HUES64 (cell line): ENCODE results near the gene SOX10.

Experiments used
- H3K27ac ChIP-seq: 2 replicates; pipeline ENCODE4 v1.7.0; 2013; ENCODE audit warnings: low read depth, low read length, inconsistent platforms
- H3K27me3 ChIP-seq: 2 replicates; pipeline ENCODE4 v1.6.1; 2013; ENCODE audit warnings: mild to moderate bottlenecking, low read length; ENCODE audit not compliant: insufficient read depth
- H3K36me3 ChIP-seq: 2 replicates; pipeline ENCODE4 v1.6.1; 2013; ENCODE audit warnings: mild to moderate bottlenecking, low read length; ENCODE audit not compliant: insufficient read depth
- H3K4me1 ChIP-seq: 2 replicates; pipeline ENCODE4 v1.6.1; 2013; ENCODE audit warnings: mild to moderate bottlenecking, low read length, moderate library complexity; ENCODE audit not compliant: insufficient read depth
- H3K4me3 ChIP-seq: 2 replicates; pipeline ENCODE4 v1.5.1; 2013; ENCODE audit warnings: mild to moderate bottlenecking, low read length, moderate library complexity
- H3K9ac ChIP-seq: 2 replicates; pipeline ENCODE4 v1.6.1; 2013; ENCODE audit warnings: mild to moderate bottlenecking, low read depth, low read length
- H3K9me3 ChIP-seq: 2 replicates; pipeline ENCODE4 v1.6.1; 2013; ENCODE audit warnings: low read depth, low read length; ENCODE audit not compliant: insufficient read depth
- WGBS: fragments of 150-250, 120-280 bp; methylation state at CpG from one replicate; pipeline ENCODE4 v1.1.7; 2013; ENCODE audit warnings: missing lambda C conversion rate; 5-methylcytosine and 5-hydroxymethylcytosine counted together

Gene SOX10

DNA sequence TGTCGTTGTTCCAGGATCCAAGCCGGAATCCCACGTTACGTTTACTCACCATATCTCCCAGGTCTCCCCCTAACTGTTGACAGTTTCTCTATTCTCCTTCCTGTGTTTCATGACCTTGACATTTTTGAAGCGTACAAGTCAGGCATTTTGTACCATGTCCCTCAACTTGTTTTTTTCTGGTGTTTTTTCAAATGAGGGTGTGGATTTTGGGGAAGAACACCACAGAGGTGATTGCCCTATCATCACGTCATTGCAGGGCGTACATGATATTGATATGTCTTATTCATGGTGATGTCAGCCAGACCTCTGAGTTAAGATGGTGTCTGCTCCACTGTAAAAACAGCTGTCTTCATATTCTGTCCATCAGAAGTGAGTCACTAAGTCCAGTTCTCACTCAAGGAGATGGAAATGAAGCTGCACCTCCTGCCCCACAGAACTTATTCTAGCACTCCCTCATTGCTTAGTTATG, 28.3 kb upstream of the SOX10 start:
- H3K27me3 ChIP-seq = no peaks in the 10 kb centered on the region

DNA sequence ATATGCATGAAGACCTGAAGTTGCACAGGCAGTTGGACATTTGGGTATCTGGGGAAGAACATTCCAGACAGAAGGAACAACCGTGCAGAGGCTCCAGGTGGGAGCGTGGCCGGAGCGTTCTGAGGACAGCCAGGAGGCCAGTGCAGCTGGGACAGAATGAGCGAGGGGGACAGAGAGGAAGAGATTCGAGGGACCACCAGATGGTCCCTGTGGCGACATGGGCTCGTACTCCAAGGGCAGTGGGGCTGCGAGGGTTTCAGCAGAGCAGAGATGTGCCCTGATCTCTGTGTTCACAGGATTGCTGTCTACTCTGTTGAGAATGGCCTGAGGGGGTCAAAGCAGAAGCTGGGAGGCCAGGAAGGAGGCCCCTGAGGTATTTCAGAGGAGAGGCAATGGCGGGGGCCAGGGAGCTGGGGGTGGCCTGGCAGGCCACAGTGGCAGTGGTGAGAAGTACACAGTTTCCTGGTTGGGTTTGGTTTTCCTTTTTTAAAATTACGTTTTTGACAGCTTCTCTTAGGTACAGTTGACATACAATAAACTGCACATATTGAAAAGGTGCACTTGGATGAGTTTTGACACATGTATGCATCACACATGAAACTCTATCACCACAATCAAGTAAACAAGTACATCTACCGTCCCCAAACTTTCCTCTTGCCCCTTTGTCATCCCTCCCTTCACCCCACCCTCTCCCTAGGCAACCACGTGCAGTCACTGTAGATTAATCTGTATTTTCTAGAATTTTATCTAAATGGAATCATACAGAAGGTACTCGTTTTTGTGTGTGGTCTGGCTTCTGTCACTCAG, 24.8 kb upstream of the SOX10 start:
- WGBS = 82% methylated on average over 14 of the region's 14 CpGs
- H3K36me3 ChIP-seq = no peaks in the 10 kb centered on the region
- no peak overlapping the region for H3K27ac ChIP-seq
- H3K27me3 ChIP-seq = no peaks in the 10 kb centered on the region
- H3K4me1 ChIP-seq = no peaks in the 10 kb centered on the region
- H3K4me3 ChIP-seq = no peak overlapping the region
- no peak overlapping the region for H3K9ac ChIP-seq
- no peaks in the 10 kb centered on the region for H3K9me3 ChIP-seq

More for the DNA sequence above, 28.3 kb upstream of the SOX10 start:
- H3K9ac ChIP-seq = no peak overlapping the region
- H3K4me1 ChIP-seq = 0 out of 2 replicates have a peak, but pooled peaks cover 3% of the 10 kb centered on the region
- no peaks in the 10 kb centered on the region for H3K36me3 ChIP-seq
- H3K9me3 ChIP-seq = no peaks in the 10 kb centered on the region
- H3K4me3 ChIP-seq = no peak overlapping the region
- H3K27ac ChIP-seq = no peak overlapping the region
- WGBS = 94% methylated on average over 7 of the region's 7 CpGs

DNA sequence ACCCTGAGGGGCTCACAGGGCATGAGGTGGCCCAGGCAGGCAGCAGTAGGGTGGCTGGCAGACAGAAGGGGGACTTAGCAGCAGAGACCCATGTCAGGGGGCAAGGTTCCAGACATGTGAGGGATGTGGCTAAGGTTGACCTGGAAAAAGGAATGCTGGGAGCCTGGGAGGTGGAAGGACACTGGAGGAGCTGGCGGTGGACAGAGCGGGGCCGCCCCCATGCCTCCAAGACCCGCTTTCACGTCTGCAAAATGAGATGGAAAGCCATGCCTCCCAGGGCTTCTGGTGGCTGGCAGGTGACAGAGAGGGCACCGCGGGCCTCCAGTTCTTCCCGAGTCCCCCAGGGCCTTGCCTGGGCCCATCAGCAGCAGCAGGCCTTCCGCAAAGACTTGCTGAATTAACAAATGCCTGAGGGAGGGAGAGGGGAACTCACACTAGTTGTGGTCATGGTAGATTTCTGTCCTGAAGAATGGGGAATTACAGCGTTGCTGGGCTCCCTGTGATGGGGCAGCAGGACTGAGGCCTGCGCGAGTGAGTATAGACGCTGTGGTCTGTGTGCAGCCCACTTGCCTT, 23.1 kb upstream of the SOX10 start:
- 84% methylated on average over 13 of the region's 13 CpGs for WGBS
- Histone ChIP-seq H3K27me3 (no peaks in the 10 kb centered on the region), H3K27ac (no peak overlapping the region), H3K36me3 (no peaks in the 10 kb centered on the region), H3K4me3 (no peak overlapping the region), H3K9ac (no peak overlapping the region), H3K9me3 (no peaks in the 10 kb centered on the region), H3K4me1 (no peaks in the 10 kb centered on the region)

DNA sequence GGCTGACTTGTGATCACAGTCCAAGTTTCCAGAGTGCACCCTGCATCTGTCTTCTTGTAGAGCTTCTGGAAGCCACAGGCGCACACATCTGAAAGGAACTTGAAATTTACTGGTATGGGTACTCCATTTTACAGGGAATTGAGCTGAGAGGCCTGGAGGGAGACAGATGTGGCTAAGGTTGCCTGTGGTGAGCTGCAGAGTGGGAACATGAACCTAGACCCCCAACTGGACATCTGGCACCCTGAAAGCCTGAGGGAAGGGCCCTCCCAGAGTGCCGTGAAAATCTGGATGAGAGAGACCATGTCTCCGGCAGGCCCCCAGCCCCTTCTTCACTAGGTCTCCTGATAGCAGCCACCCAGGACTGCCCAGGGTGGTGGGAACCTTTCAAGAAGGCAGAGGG, 22.6 kb upstream of the SOX10 start:
- 91% methylated on average over 3 of the region's 3 CpGs for WGBS
- Histone ChIP-seq H3K4me3 (no peak overlapping the region), H3K4me1 (no peaks in the 10 kb centered on the region), H3K9ac (no peak overlapping the region), H3K27ac (no peak overlapping the region), H3K9me3 (no peaks in the 10 kb centered on the region), H3K27me3 (no peaks in the 10 kb centered on the region), H3K36me3 (no peaks in the 10 kb centered on the region)

DNA sequence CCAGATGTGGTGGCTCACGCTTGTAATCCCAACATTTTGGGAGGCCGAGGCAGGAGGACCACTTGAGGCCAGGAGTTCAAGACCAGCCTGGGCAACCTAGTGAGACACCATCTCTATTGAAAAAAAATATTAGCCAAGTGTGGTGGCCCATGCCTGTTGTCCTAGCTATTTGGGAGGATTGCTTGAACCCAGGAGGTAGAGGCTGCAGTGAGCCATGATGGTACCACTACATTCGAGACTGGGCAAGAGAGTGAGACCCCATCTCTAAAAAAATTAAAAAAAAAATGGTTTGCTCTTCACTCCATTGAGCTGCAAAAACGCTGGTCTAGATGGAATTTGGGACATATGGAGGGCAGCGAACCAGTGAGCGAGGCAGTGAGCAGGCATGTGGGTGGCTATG, 21.6 kb upstream of the SOX10 start:
- H3K9ac ChIP-seq = no peak overlapping the region
- H3K9me3 ChIP-seq = no peaks in the 10 kb centered on the region
- WGBS = 91% methylated on average over 6 of the region's 6 CpGs
- no peak overlapping the region for H3K27ac ChIP-seq
- no peaks in the 10 kb centered on the region for H3K4me1 ChIP-seq
- no peak overlapping the region for H3K4me3 ChIP-seq
- no peaks in the 10 kb centered on the region for H3K27me3 ChIP-seq
- no peaks in the 10 kb centered on the region for H3K36me3 ChIP-seq

DNA sequence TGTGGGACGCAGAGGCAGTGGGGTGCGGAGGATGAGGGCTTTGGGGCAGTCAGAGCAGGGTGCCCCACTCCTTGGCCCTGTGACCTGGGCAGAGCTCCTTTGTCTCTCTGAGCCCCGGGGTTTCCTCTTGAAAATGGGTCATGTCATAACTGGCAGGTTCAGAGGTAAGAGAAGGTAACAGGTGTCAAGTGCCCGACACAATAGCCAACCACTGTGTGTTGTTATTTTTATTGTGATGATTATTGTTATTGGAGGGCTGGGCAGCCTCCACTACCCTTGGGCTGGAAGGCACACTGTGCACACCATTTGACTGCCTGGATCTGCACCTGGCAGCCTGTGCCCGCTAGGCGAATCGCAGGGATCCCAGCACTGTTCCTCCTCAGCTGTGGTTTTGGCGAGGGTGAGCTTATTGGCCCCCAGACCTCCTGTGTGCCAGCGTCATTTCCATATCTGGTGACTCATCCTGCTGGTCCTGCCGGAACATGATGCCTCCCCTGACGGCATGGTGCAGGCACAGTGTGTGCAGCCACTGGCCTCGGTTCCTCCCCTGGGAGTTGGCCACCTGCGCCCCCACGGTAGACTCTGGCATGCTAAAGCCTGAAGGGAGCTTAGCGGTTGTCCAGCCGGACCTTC, 15.4 kb upstream of the SOX10 start:
- no peaks in the 10 kb centered on the region for H3K27me3 ChIP-seq
- no peaks in the 10 kb centered on the region for H3K9me3 ChIP-seq
- 74% methylated on average over 16 of the region's 16 CpGs for WGBS
- no peak overlapping the region for H3K9ac ChIP-seq
- H3K4me3 ChIP-seq = no peak overlapping the region
- no peaks in the 10 kb centered on the region for H3K36me3 ChIP-seq
- no peak overlapping the region for H3K27ac ChIP-seq
- peaks cover 5% of the 10 kb centered on the region; the same call in 1 of the 2 replicates for H3K4me1 ChIP-seq

DNA sequence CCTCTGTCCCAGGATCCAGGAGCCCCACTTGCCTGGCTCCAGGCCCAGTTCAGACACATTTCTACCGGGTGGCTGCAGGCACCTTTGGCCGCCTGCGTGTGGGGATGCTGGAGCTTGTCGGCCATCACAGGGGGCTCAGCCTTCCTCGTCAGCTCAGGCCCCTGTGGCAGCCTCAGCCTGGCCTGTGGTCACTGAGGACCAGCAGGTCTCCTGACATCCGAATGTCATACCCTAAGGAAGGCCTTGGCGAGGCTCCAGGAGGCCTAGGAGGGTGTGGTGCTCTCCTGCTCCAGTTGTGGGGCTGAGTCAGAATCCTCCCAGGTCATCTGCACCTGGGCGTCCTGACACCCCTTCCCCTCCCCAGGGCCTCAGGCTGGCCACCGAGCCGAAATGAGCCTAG, 14.9 kb upstream of the SOX10 start:
- Histone ChIP-seq H3K4me1 (peaks cover 5% of the 10 kb centered on the region; the same call in 1 of the 2 replicates), H3K27ac (no peak overlapping the region), H3K27me3 (no peaks in the 10 kb centered on the region), H3K4me3 (no peak overlapping the region), H3K9me3 (no peaks in the 10 kb centered on the region), H3K36me3 (no peaks in the 10 kb centered on the region), H3K9ac (no peak overlapping the region)
- 89% methylated on average over 10 of the region's 10 CpGs for WGBS

DNA sequence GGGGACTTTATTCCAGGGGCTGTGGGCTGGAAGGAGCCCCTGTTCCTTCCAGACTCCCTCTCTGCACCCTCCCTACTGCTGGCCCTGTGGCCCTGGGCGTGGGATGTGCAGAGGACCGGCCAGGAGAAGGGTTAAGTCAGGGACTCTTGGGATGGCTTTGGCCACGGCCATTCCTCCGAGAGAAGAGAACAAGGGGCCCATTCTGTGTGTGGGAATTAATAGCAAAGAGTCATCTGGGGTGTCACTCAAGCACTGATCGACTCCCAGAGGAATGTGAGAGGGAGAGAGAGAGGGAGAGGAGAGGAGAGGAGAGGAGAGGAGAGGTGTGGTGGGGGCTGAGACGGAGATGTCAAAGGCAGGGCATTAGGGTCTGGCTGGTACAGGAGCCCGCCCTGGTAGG, 14.2 kb upstream of the SOX10 start:
- H3K36me3 ChIP-seq = no peaks in the 10 kb centered on the region
- H3K9ac ChIP-seq = no peak overlapping the region
- H3K4me1 ChIP-seq = peaks cover 5% of the 10 kb centered on the region; the same call in 1 of the 2 replicates
- H3K9me3 ChIP-seq = no peaks in the 10 kb centered on the region
- H3K4me3 ChIP-seq = no peak overlapping the region
- H3K27ac ChIP-seq = no peak overlapping the region
- WGBS = 80% methylated on average over 7 of the region's 7 CpGs
- no peaks in the 10 kb centered on the region for H3K27me3 ChIP-seq

DNA sequence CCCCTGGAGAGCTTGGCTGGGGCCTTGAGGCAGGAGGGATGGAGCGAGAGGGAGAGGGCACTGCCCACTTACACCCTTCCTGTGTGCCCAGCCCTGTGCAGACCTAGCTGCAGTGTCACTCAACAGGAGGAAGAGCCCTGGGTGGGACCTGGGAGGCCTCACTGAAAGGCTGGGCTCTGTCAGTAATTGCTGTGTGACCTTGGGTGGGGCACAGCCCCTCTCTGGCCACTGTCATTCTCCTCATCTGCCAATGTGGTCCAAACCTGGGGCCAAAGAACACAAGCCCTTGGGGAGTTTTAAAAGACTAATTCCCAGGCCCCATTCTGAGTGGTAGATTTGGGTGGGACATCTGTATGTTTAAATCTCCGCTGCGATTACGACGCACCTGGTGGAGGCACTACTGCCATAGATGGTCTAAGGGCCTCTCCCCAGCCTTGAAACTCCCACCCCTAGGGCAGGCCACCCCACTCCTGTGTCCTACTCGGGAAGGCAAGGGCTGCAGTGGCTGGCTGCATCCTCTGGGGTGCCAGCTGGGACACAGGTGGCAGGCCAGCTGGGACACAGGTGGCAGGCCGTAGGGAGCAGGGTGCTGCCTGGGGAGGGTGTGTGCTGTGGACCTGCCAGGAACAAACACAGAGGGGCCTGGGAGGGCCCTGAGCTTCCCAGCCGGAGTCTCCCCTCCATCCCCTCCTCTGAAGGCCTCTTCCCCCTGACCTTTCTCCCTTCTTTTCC, 12.3 kb upstream of the SOX10 start:
- Histone ChIP-seq H3K9me3 (no peaks in the 10 kb centered on the region), H3K4me1 (peaks cover 5% of the 10 kb centered on the region; the same call in 1 of the 2 replicates), H3K27ac (no peak overlapping the region), H3K9ac (no peak overlapping the region), H3K36me3 (no peaks in the 10 kb centered on the region), H3K27me3 (no peaks in the 10 kb centered on the region), H3K4me3 (no peak overlapping the region)
- 93% methylated on average over 8 of the region's 8 CpGs for WGBS

DNA sequence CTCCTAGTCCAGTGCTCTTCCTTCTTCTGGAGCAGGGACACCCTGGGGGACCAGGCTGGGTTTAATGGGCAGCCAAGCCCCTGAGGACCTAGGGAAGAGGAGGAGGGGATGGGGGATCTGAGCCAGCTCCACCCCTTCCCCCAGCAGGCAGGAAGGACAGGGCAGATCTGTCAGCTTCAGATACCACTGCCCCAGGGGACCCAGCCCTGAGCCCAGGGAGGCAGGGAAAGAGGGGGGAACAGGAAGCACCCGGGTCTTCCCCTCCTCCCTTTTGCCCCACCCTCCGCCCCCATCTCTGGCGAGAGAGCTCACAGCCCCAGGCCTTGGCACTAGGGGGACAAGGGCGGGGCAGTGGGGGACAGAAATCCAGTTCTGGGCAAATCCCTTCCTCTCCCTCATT, 11.7 kb upstream of the SOX10 start:
- H3K9ac ChIP-seq = no peak overlapping the region
- WGBS = 50% methylated on average over 4 of the region's 4 CpGs

DNA sequence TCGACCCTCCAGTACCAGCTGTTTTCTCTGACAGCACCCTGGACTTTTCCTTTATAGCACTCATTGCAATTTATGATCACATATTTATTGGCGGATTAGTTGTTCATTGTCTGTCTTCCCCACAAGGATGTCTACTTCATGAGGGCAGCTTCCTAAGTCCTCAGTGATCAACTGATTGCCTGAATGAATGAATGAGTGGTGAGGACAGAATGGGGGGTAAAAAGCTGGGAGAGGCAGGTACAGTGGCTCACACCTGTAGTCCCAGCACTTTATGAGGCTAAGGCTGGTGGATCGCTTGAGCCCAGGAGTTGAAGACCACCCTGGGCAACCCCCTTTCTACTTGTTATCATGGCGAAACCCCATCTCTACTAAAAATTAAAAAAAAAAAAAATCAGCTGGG, 11.1 kb upstream of the SOX10 start:
- Histone ChIP-seq H3K4me1 (peaks cover 5% of the 10 kb centered on the region; the same call in 1 of the 2 replicates), H3K27ac (no peak overlapping the region), H3K9ac (no peak overlapping the region), H3K36me3 (no peaks in the 10 kb centered on the region), H3K4me3 (no peak overlapping the region), H3K27me3 (no peaks in the 10 kb centered on the region), H3K9me3 (no peaks in the 10 kb centered on the region)
- 87% methylated on average over 3 of the region's 4 CpGs for WGBS

More for the DNA sequence above, 11.7 kb upstream of the SOX10 start:
- Histone ChIP-seq H3K4me3 (no peak overlapping the region), H3K4me1 (peaks cover 5% of the 10 kb centered on the region; the same call in 1 of the 2 replicates), H3K36me3 (no peaks in the 10 kb centered on the region), H3K27me3 (no peaks in the 10 kb centered on the region), H3K27ac (no peak overlapping the region), H3K9me3 (no peaks in the 10 kb centered on the region)
